Lower lobe of right lung (tissue), 2 donors: ENCODE data around the gene TRAK1. TPM values are rescaled to one million over a fixed set of nuclear protein-coding genes. Genes with fewer than 3 reads are reported as not detected.

ENCODE experiments used
- ATAC-seq, 2 donors: fragments of 200-7000 bp; cut with Tn5 transposase; one replicate each; pipeline ENCODE4 v1.9.1; 2020 to 2022; ENCODE audit warnings: mild to moderate bottlenecking in 2 of 2, moderate library complexity in 2 of 2
- DNase-seq: peaks from one replicate; pipeline ENCODE4 v3.0.0-alpha.2; 2020
- H3K27ac ChIP-seq: fragments of 200-600 bp; one replicate; pipeline ENCODE4 v1.8.0; 2022
- H3K27me3 ChIP-seq: fragments of 200-600 bp; one replicate; pipeline ENCODE4 v1.8.0; 2022; ENCODE audit warnings: low read depth
- H3K36me3 ChIP-seq: fragments of 200-600 bp; one replicate; pipeline ENCODE4 v1.8.0; 2022; ENCODE audit warnings: mild to moderate bottlenecking
- H3K4me1 ChIP-seq: fragments of 200-600 bp; one replicate; pipeline ENCODE4 v1.8.0; 2022
- H3K4me3 ChIP-seq: fragments of 200-600 bp; one replicate; pipeline ENCODE4 v1.8.0; 2022; ENCODE audit warnings: mild to moderate bottlenecking
- H3K9me3 ChIP-seq: fragments of 200-600 bp; one replicate; pipeline ENCODE4 v1.8.0; 2022
- intact Hi-C: fragments of 100-400 bp; cut with DNase I; formaldehyde crosslinking; loops from one replicate; pipeline ENCODE4 v1.11.0; 2022
- total RNA-seq: library from RNA; stranded (reverse); fragmentation: NEBNext Ultra II Directional; extraction: Animal tissue kit (Norgen Biotek cat#: 25700); gene quantifications from one replicate; pipeline ENCODE4 v1.2.1, GENCODE V29; 2021
- TF ChIP-seq, protein P1 (sequence below): fragments of 200-600 bp; IDR thresholded peaks from one replicate; pipeline ENCODE4 v1.8.0; 2022; ENCODE audit warnings: antibody characterized with exemption, mild to moderate bottlenecking
- donor health status: DM: no; HTN: yes; CAD: no; lungs with severe emphysema.

Gene TRAK1
- total RNA-seq, 1 donor from 2014 or later = 50.6 TPM

DNA sequence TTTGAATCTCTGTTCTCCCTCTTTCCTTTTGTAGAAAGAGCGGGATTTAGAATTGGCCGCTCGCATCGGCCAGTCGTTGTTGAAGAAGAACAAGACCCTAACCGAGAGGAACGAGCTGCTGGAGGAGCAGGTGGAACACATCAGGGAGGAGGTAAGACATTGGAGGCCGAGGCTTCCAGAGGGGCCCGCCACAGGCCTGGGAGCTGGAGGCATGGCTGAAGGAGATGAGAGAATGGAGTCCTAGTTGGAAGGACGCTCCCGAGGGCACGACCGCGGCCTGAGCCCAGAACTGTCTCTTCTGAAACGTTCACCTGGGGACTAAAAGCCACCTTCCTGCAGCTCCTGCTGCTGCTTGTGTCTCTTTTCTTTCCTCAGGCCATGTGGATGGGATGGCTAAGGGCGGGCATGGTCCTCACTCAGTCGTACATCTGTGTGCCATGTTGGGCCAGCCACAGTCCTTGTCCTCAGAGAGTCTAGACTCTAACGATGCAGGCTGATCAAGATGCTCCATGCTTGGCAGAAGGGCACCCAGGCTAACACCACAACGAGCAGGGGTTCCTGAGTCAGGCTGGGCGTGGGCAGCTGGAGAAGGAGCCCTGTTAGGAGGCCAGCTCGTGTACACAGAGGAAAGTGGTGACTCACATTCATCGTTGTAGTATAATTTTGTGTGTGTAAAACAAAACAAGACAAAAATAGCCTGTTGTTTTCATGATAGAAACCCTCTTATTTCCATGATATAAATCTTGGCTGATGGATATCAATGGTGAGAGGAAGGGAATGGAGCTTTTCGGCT lies 93.7 kb downstream of the TRAK1 start:
- peak in 1 of 2 donors; percentile 28 for ATAC-seq
- TF ChIP-seq, protein P1, sequence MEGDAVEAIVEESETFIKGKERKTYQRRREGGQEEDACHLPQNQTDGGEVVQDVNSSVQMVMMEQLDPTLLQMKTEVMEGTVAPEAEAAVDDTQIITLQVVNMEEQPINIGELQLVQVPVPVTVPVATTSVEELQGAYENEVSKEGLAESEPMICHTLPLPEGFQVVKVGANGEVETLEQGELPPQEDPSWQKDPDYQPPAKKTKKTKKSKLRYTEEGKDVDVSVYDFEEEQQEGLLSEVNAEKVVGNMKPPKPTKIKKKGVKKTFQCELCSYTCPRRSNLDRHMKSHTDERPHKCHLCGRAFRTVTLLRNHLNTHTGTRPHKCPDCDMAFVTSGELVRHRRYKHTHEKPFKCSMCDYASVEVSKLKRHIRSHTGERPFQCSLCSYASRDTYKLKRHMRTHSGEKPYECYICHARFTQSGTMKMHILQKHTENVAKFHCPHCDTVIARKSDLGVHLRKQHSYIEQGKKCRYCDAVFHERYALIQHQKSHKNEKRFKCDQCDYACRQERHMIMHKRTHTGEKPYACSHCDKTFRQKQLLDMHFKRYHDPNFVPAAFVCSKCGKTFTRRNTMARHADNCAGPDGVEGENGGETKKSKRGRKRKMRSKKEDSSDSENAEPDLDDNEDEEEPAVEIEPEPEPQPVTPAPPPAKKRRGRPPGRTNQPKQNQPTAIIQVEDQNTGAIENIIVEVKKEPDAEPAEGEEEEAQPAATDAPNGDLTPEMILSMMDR = no peak
- Histone ChIP-seq H3K27ac (no peak overlapping the region), H3K4me3 (no peak overlapping the region), H3K27me3 (no peaks in the 10 kb centered on the region), H3K9me3 (no peaks in the 10 kb centered on the region), H3K36me3 (peaks cover 36% of the 10 kb centered on the region), H3K4me1 (peaks cover 7% of the 10 kb centered on the region)
- intact Hi-C loops = no loop called here
- no peak for DNase-seq

DNA sequence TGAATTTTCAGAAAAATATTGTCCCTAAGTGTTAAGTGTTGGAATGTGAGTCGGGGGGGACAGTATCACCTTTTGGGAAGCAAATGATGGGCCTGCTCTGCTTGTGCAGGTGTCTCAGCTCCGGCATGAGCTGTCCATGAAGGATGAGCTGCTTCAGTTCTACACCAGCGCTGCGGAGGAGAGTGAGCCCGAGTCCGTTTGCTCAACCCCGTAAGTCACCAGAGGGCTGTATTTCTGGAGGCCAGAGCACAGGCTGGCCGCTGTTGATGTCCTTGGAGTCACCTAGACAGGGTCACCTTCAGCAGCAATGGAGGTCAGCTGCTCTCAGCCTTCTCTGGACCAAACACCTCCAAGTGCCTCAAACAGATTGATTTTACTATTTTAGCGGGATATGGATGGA lies 96.8 kb downstream of the TRAK1 start:
- TF ChIP-seq, protein P1 = no peak
- Histone ChIP-seq H3K4me3 (no peak overlapping the region), H3K27ac (no peak overlapping the region), H3K4me1 (peaks cover 11% of the 10 kb centered on the region), H3K36me3 (peaks cover 47% of the 10 kb centered on the region), H3K27me3 (no peaks in the 10 kb centered on the region), H3K9me3 (no peaks in the 10 kb centered on the region)
- intact Hi-C loops = no loop called here
- DNase-seq (no peak), ATAC-seq (no peak)

DNA sequence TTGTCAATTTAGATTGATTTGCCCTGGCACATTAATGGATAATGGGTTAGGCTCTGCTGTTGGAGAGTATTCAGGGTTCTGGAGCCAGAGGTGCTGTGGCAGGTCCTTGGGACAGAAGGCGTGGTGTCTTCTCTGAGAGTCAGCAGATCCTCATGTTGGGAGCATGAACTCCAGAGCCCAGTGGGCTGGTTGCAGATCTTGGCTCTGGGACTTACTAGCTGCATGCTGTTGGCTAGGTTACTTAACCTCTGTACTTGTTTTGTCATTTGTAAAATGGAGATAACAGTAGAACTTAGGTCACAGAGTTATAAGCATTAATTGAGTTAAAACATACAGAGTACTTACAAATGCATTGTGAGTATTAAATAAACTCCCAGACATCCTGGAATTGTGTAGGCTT lies 97.2 kb downstream of the TRAK1 start:
- no peak overlapping the region for H3K4me3 ChIP-seq
- H3K9me3 ChIP-seq = no peaks in the 10 kb centered on the region
- intact Hi-C loops = no loop called here
- H3K27me3 ChIP-seq = no peaks in the 10 kb centered on the region
- DNase-seq (no peak), ATAC-seq (no peak)
- no peak overlapping the region for H3K27ac ChIP-seq
- TF ChIP-seq, protein P1 = no peak
- H3K36me3 ChIP-seq = peaks cover 52% of the 10 kb centered on the region
- H3K4me1 ChIP-seq = peaks cover 11% of the 10 kb centered on the region

DNA sequence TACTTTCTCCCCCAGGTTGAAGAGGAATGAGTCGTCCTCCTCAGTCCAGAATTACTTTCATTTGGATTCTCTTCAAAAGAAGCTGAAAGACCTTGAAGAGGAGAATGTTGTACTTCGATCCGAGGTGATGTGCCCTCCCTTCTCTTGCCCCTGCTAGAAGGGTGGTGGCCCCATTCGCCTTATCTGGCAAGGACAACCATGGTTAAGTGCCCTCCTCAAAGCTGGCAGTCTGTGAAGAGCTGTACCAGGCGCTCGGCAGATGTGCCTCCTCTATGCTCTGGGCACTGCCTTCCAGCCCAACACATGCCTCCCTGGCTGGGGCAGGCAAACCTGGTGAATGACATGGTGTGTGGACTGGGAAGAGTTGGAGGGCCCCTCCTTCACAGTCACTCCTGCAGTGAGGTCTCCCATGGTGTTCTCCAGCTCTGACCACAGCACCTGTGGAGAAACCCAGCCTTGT lies 97.9 kb downstream of the TRAK1 start:
- ATAC-seq = no peak
- TF ChIP-seq, protein P1 = no peak
- no peaks in the 10 kb centered on the region for H3K9me3 ChIP-seq
- peaks cover 57% of the 10 kb centered on the region for H3K36me3 ChIP-seq
- no peaks in the 10 kb centered on the region for H3K27me3 ChIP-seq
- intact Hi-C loops = no loop called here
- no peak overlapping the region for H3K27ac ChIP-seq
- DNase-seq = no peak
- peaks cover 11% of the 10 kb centered on the region for H3K4me1 ChIP-seq
- H3K4me3 ChIP-seq = no peak overlapping the region

DNA sequence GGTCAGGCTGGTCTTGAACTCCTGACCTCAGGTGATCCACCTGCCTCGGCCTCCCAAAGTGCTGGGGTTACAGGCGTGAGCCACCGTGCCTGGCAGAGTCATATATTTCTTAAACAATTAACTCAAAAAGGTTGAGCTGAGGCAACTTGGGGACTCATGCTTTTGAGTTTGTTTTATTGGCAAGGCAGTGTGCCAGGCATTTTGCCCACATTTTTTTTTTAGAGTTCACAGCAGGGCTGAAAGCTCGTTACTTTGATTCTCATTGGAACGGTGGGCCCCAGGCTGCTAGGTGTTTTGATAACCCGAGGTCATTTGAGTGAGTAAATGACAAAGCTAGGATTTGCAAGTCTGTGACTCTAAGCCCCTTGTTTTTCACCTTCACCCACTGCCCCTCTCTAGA lies 98.6 kb downstream of the TRAK1 start:
- peaks cover 11% of the 10 kb centered on the region for H3K4me1 ChIP-seq
- ATAC-seq (no peak), DNase-seq (no peak)
- no peak overlapping the region for H3K27ac ChIP-seq
- no peaks in the 10 kb centered on the region for H3K9me3 ChIP-seq
- peaks cover 59% of the 10 kb centered on the region for H3K36me3 ChIP-seq
- TF ChIP-seq, protein P1 = no peak
- H3K27me3 ChIP-seq = no peaks in the 10 kb centered on the region
- H3K4me3 ChIP-seq = no peak overlapping the region
- intact Hi-C loops = no loop called here
